Subcutaneous adipose tissue (tissue), 4 donors: ENCODE data around the gene DOK1. TPM values are rescaled to one million over a fixed set of nuclear protein-coding genes. Genes with fewer than 3 reads are reported as not detected.

Experiments
- CTCF ChIP-seq: fragments of 450-650 bp; IDR thresholded peaks from one replicate; pipeline ENCODE4 v1.5.1; 2016; ENCODE audit warnings: low read depth, mild to moderate bottlenecking, control low read depth, antibody characterized with exemption, moderate library complexity
- total RNA-seq, 4 donors: library from RNA; depleted of rRNA; stranded (reverse); fragments of >200 nt; gene quantifications; one replicate each; pipeline ENCODE4 v1.1.0, GENCODE V29; 2016

Gene DOK1
- total RNA-seq, 4 donors from 2014 or later = 11.1 to 50.2 (median 42.7) TPM

- TF ChIP-seq CTCF = no peak
These were observed 31.1 kb downstream of the DOK1 start for GRCh38 chr2:74585406-74586185.

- no peak for TF ChIP-seq CTCF
These were observed 33.3 kb downstream of the DOK1 start for GRCh38 chr2:74587664-74588277.

- TF ChIP-seq CTCF = no peak
These were observed 34.1 kb downstream of the DOK1 start for GRCh38 chr2:74588664-74589063.

- no peak for TF ChIP-seq CTCF
These were observed 39.6 kb downstream of the DOK1 start for GRCh38 chr2:74593826-74594772.

GRCh38 chr2:74596584-74596983 lies 42.1 kb downstream of the DOK1 start:
- no peak for TF ChIP-seq CTCF

- no peak for TF ChIP-seq CTCF
These were observed 42.9 kb downstream of the DOK1 start for GRCh38 chr2:74597410-74597809.

GRCh38 chr2:74599676-74600075 lies 45.2 kb downstream of the DOK1 start:
- no peak for TF ChIP-seq CTCF
